HCT116 (cell line): ENCODE data around the gene CACNA1E. TPM values are rescaled to one million over a fixed set of nuclear protein-coding genes. Genes with fewer than 3 reads are reported as not detected.

Experiments used
- ATAC-seq: fragments of 200-7000 bp; cut with Tn5 transposase; 2 replicates; pipeline ENCODE4 v1.9.1; 2020; ENCODE audit warnings: mild to moderate bottlenecking, moderate library complexity
- BruUV-seq: library from RNA; stranded (reverse); fragments of 400-500 nt; replicated peaks from 2 replicates; lab custom pipeline; 2021; lab: Mats Ljungman, UMichigan
- CTCF ChIA-PET: fragments of 300-600 bp; sonication (Branson Sonifier 250); formaldehyde crosslinking; loops from one replicate; lab custom pipeline; 2021; ENCODE audit warnings: antibody characterized with exemption; lab: Charles Lee
- POLR2A ChIA-PET: fragments of 300-600, 350-600 bp; sonication (Branson Sonifier 250); formaldehyde crosslinking; loops from one replicate; lab custom pipeline; 2021; ENCODE audit warnings: antibody characterized with exemption; lab: Charles Lee
- RAD21 ChIA-PET, 2 experiments: fragments of 300-600 bp; sonication (Branson Sonifier 250); formaldehyde crosslinking; loops; one replicate each; lab custom pipeline; 2023; ENCODE audit warnings: low total read pairs in 2 of 2; ENCODE audit not compliant: uncharacterized antibody in 2 of 2, unreplicated experiment in 2 of 2, low non-redundant PET in 1 of 2; lab: Charles Lee
- DNase-seq: peaks from one replicate; pipeline ENCODE4 v3.0.0-alpha.2; 2010; ENCODE audit warnings: low read depth, low spot score
- H2AFZ ChIP-seq: fragments of 200-600 bp; shearing (Covaris generic), sonication (generic); 2 replicates; pipeline ENCODE4 v1.6.1; 2017; ENCODE audit warnings: low read depth, mixed run types, mixed read lengths, antibody characterized with exemption, low read length; ENCODE audit not compliant: poor library complexity, severe bottlenecking
- H3K27ac ChIP-seq: 2 replicates; pipeline ENCODE4 v1.5.1; 2012; ENCODE audit warnings: low read depth, low read length
- H3K27me3 ChIP-seq: fragments of 200-600 bp; sonication (generic); 2 replicates; pipeline ENCODE4 v1.6.1; 2016; ENCODE audit warnings: mixed run types, low read length, mixed read lengths; ENCODE audit not compliant: insufficient read depth
- H3K36me3 ChIP-seq, 2 experiments: fragments of 200-500 bp in 1 of 2; fragments of 200-600 bp in 1 of 2; sonication (Bioruptor generic) in 1 of 2; sonication (generic) in 1 of 2; 2 replicates each; pipeline versions ENCODE4 v1.5.1 to v1.6.1; 2014 to 2016; ENCODE audit warnings: low read length in 2 of 2, inconsistent platforms in 1 of 2, mixed read lengths in 1 of 2, mixed run types in 1 of 2; ENCODE audit not compliant: insufficient read depth in 2 of 2, control insufficient read depth in 1 of 2
- H3K4me1 ChIP-seq, 2 experiments: fragments of 200-600 bp in 1 of 2; sonication (generic) in 1 of 2; 2 replicates each; pipeline versions ENCODE4 v1.5.1 to v1.6.1; 2012 to 2017; ENCODE audit warnings: low read length in 2 of 2, inconsistent platforms in 1 of 2, mild to moderate bottlenecking in 1 of 2, mixed read lengths in 1 of 2, mixed run types in 1 of 2, moderate library complexity in 1 of 2; ENCODE audit not compliant: insufficient read depth in 2 of 2, control insufficient read depth in 1 of 2
- H3K4me2 ChIP-seq: fragments of 200-600 bp; sonication (generic); 2 replicates; pipeline ENCODE4 v1.6.1; 2017; ENCODE audit warnings: mixed run types, low read length, mixed read lengths
- H3K4me3 ChIP-seq, 2 experiments: fragments of 200-600 bp in 1 of 2; sonication (generic) in 1 of 2; replicated peaks in 1 of 2; 2 replicates each; pipeline ENCODE4 v1.5.1; 2011 to 2016; ENCODE audit warnings: low read length in 2 of 2, control low read depth in 1 of 2, low read depth in 1 of 2, mild to moderate bottlenecking in 1 of 2, mixed read lengths in 1 of 2, mixed run types in 1 of 2
- H3K79me2 ChIP-seq: fragments of 200-600 bp; sonication (generic); 2 replicates; pipeline ENCODE4 v1.6.1; 2017; ENCODE audit warnings: mild to moderate bottlenecking, mixed run types, low read length, moderate library complexity, mixed read lengths; ENCODE audit not compliant: insufficient read depth
- H3K9ac ChIP-seq: fragments of 200-600 bp; sonication (generic); 2 replicates; pipeline ENCODE4 v1.6.1; 2016; ENCODE audit warnings: low read length, mixed read lengths
- H3K9me2 ChIP-seq: fragments of 200-600 bp; sonication (generic), shearing (Covaris generic); 2 replicates; pipeline ENCODE4 v1.6.1; 2017; ENCODE audit warnings: mixed run types, mild to moderate bottlenecking, moderate library complexity; ENCODE audit not compliant: insufficient read depth
- H3K9me3 ChIP-seq, 2 experiments: fragments of 200-500 bp in 1 of 2; fragments of 200-600 bp in 1 of 2; sonication (Bioruptor generic) in 1 of 2; sonication (generic) in 1 of 2; 2 replicates each; pipeline ENCODE4 v1.6.1; 2014 to 2017; ENCODE audit warnings: low read length in 2 of 2, mixed read lengths in 2 of 2, inconsistent platforms in 1 of 2, low read depth in 1 of 2, mild to moderate bottlenecking in 1 of 2, mixed run types in 1 of 2, moderate library complexity in 1 of 2; ENCODE audit not compliant: control insufficient read depth in 1 of 2, insufficient read depth in 1 of 2
- H4K20me1 ChIP-seq: fragments of 200-600 bp; sonication (generic), shearing (Covaris generic); 2 replicates; pipeline ENCODE4 v1.6.1; 2017; ENCODE audit warnings: mixed run types, mild to moderate bottlenecking, moderate library complexity; ENCODE audit not compliant: insufficient read depth
- EZH2 ChIP-seq: fragments of 200-600 bp; sonication (generic); IDR thresholded peaks from 2 replicates; pipeline ENCODE4 v1.6.1; 2017; ENCODE audit warnings: antibody characterized with exemption, mixed run types
- EZH2phosphoT487 ChIP-seq: fragments of 200-600 bp; IDR thresholded peaks from 2 replicates; pipeline ENCODE4 v1.6.1; 2018; ENCODE audit warnings: antibody characterized with exemption, borderline replicate concordance
- RAD21 ChIP-seq: IDR thresholded peaks from 2 replicates; pipeline ENCODE4 v1.6.1; 2012; ENCODE audit warnings: low read depth, mild to moderate bottlenecking
- SIN3A ChIP-seq: IDR thresholded peaks from 2 replicates; pipeline ENCODE4 v1.6.1; 2012; ENCODE audit warnings: low read depth
- SRF ChIP-seq: IDR thresholded peaks from 2 replicates; pipeline ENCODE4 v1.6.1; 2012; ENCODE audit warnings: low read depth
- ZFX ChIP-seq: fragments of 450-650 bp; IDR thresholded peaks from 2 replicates; pipeline ENCODE4 v1.6.1; 2017
- ZNF274 ChIP-seq: fragments of 200-500 bp; sonication (Bioruptor generic); IDR thresholded peaks from 2 replicates; pipeline ENCODE4 v1.6.1; 2014; ENCODE audit warnings: mild to moderate bottlenecking, low read depth, low read length, inconsistent platforms
- intact Hi-C: fragments of 100-400 bp; cut with micrococcal nuclease; formaldehyde crosslinking; loops from 2 replicates; pipeline ENCODE4 v1.10.0; 2022
- total RNA-seq: library from RNA; stranded (reverse); gene quantifications from one replicate; pipeline ENCODE4 v1.2.1, GENCODE V29; 2021; ENCODE audit not compliant: unreplicated experiment
- TF ChIP-seq, protein P1 (sequence below), 3 experiments: fragments of 200-600 bp in 1 of 3; sonication (generic) in 1 of 3; IDR thresholded peaks in 2 of 3; conservative IDR thresholded peaks in 1 of 3; 2 replicates each; pipeline ENCODE4 v1.5.1; 2012 to 2017; ENCODE audit warnings: low read depth in 2 of 3, low read length in 2 of 3, antibody characterized with exemption in 1 of 3, borderline replicate concordance in 1 of 3, control low read depth in 1 of 3, mild to moderate bottlenecking in 1 of 3, mixed read lengths in 1 of 3, mixed run types in 1 of 3, moderate library complexity in 1 of 3; ENCODE audit not compliant: insufficient read depth in 1 of 3
- TF ChIP-seq, protein P2 (sequence below): IDR thresholded peaks from 2 replicates; pipeline ENCODE4 v1.6.1; 2012
- TF ChIP-seq, protein P3 (sequence below): IDR thresholded peaks from 2 replicates; pipeline ENCODE4 v1.6.1; 2012; ENCODE audit warnings: low read depth

CACNA1E gene
- total RNA-seq, 1 experiment from 2014 or later = 0.02 TPM

DNA sequence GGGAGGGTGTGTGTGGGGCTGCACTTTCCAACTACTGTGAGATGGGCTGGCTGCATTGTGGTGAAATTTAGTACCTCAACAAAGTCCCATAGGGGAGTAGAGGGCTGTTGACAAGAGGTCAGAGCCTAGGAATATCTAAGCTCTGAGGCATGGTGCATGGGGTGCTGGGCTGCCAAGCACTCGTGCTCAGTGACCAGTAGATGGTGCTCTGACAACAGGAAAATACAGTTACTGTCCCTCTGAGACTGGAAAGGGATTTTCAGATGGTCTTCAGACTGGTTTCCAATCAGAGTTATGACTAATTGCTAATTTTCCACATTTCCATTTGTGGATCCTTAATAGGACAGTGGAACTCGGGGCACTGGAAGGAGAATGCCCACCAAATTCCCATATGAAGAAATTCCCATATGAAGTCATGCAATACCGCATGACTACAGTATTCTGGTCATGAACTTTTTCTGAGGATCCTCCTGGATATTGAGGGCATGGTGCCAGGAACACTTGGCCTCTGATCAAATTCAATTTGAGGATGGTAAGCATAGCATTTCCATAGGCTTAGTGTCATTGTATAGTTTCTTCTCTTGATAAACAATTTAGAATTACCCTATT is 4.1 kb upstream of the CACNA1E start:
- intact Hi-C loops = loop anchor here (1.0 to 5.0 kb wide), 6 partner anchors 25 to 913 kb away; partner anchors contain the start of gene GLUL
- H3K36me3 ChIP-seq = no peaks in the 10 kb centered on the region
- no peaks in the 10 kb centered on the region for H3K4me1 ChIP-seq
- H3K9me2 ChIP-seq = no peaks in the 10 kb centered on the region
- H3K9me3 ChIP-seq = no peaks in the 10 kb centered on the region
- peak; percentile 95 for ATAC-seq
- H3K4me2 ChIP-seq = no peak overlapping the region
- H2AFZ ChIP-seq = no peak overlapping the region
- no peak overlapping the region for H3K4me3 ChIP-seq
- BruUV-seq = no TSS peak
- CTCF ChIA-PET = interaction anchor here (0.6 to 5.3 kb wide), 17 partner anchors 9 to 664 kb away, joined by 3 to 58 read pairs (median 4); no protein-coding TSS in a partner anchor
- H4K20me1 ChIP-seq = no peaks in the 10 kb centered on the region
- RAD21 ChIA-PET = interaction anchor here (0.9 to 3.1 kb wide), 6 partner anchors 197 to 602 kb away, joined by 3 to 15 read pairs (median 4); no protein-coding TSS in a partner anchor
- POLR2A ChIA-PET = no interaction called here
- peak; percentile 87 for TF ChIP-seq RAD21
- no peak for TF ChIP-seq EZH2phosphoT487
- TF ChIP-seq EZH2 = no peak
- TF ChIP-seq, protein P1, sequence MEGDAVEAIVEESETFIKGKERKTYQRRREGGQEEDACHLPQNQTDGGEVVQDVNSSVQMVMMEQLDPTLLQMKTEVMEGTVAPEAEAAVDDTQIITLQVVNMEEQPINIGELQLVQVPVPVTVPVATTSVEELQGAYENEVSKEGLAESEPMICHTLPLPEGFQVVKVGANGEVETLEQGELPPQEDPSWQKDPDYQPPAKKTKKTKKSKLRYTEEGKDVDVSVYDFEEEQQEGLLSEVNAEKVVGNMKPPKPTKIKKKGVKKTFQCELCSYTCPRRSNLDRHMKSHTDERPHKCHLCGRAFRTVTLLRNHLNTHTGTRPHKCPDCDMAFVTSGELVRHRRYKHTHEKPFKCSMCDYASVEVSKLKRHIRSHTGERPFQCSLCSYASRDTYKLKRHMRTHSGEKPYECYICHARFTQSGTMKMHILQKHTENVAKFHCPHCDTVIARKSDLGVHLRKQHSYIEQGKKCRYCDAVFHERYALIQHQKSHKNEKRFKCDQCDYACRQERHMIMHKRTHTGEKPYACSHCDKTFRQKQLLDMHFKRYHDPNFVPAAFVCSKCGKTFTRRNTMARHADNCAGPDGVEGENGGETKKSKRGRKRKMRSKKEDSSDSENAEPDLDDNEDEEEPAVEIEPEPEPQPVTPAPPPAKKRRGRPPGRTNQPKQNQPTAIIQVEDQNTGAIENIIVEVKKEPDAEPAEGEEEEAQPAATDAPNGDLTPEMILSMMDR (IDR thresholded peaks at IDR 0.05 in 2 of 3, conservative IDR thresholded peaks at IDR 0.05 in 1 of 3; ENCODE audit: borderline replicate concordance in 1 of 3, insufficient read depth in 1 of 3, low read depth in 2 of 3, low read length in 2 of 3) = peak; percentile 81 to 89 (median 84)
- TF ChIP-seq, all 23 proteins: peak for 2
- peaks cover 40% of the 10 kb centered on the region for H3K27me3 ChIP-seq
- peak; percentile 59 for DNase-seq
- H3K79me2 ChIP-seq = no peaks in the 10 kb centered on the region
- no peak overlapping the region for H3K9ac ChIP-seq
- no peak overlapping the region for H3K27ac ChIP-seq

DNA sequence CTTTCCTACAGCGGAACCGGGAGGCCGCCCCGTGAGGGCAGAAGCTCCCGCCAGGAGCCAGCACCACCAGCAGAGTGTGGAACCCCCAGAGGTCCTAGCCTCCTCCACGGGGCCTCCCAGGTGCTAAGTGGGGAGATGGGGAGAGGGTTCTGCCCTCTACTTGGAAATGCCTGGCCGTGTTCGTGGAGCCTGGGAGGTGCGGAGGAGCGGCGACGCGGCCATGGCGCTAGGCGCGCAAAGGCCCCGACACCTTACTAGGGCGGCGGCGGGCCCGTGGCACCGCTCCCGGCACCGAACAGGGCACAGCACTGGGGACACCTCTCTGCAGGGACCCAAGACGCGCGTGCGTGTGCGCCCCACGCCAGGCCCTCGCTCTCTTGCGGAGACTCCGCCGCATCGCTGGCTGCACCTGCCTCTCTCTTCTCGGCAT is 1.3 kb upstream of the CACNA1E start:
- no TSS peak for BruUV-seq
- no peaks in the 10 kb centered on the region for H3K9me3 ChIP-seq
- H3K4me2 ChIP-seq = no peak overlapping the region
- ATAC-seq (no peak), DNase-seq (no peak)
- H3K79me2 ChIP-seq = no peaks in the 10 kb centered on the region
- intact Hi-C loops = no loop called here
- peaks cover 25% of the 10 kb centered on the region for H3K27me3 ChIP-seq
- CTCF ChIA-PET = interaction anchor here (5.3 kb wide), 1 partner anchor 455 kb away, joined by 58 read pairs; no protein-coding TSS in a partner anchor
- POLR2A ChIA-PET = no interaction called here
- RAD21 ChIA-PET = no interaction called here
- H3K9ac ChIP-seq = no peak overlapping the region
- H3K4me3 ChIP-seq = no peak overlapping the region
- H3K9me2 ChIP-seq = no peaks in the 10 kb centered on the region
- H3K4me1 ChIP-seq = no peaks in the 10 kb centered on the region
- H3K36me3 ChIP-seq = no peaks in the 10 kb centered on the region
- H3K27ac ChIP-seq = no peak overlapping the region
- no peak overlapping the region for H2AFZ ChIP-seq
- H4K20me1 ChIP-seq = no peaks in the 10 kb centered on the region
- TF ChIP-seq ZNF274 (no peak), EZH2phosphoT487 (no peak), SRF (no peak), SIN3A (no peak), ZFX (no peak)
- TF ChIP-seq, protein P2, sequence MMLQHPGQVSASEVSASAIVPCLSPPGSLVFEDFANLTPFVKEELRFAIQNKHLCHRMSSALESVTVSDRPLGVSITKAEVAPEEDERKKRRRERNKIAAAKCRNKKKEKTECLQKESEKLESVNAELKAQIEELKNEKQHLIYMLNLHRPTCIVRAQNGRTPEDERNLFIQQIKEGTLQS = no peak
- TF ChIP-seq, protein P3, sequence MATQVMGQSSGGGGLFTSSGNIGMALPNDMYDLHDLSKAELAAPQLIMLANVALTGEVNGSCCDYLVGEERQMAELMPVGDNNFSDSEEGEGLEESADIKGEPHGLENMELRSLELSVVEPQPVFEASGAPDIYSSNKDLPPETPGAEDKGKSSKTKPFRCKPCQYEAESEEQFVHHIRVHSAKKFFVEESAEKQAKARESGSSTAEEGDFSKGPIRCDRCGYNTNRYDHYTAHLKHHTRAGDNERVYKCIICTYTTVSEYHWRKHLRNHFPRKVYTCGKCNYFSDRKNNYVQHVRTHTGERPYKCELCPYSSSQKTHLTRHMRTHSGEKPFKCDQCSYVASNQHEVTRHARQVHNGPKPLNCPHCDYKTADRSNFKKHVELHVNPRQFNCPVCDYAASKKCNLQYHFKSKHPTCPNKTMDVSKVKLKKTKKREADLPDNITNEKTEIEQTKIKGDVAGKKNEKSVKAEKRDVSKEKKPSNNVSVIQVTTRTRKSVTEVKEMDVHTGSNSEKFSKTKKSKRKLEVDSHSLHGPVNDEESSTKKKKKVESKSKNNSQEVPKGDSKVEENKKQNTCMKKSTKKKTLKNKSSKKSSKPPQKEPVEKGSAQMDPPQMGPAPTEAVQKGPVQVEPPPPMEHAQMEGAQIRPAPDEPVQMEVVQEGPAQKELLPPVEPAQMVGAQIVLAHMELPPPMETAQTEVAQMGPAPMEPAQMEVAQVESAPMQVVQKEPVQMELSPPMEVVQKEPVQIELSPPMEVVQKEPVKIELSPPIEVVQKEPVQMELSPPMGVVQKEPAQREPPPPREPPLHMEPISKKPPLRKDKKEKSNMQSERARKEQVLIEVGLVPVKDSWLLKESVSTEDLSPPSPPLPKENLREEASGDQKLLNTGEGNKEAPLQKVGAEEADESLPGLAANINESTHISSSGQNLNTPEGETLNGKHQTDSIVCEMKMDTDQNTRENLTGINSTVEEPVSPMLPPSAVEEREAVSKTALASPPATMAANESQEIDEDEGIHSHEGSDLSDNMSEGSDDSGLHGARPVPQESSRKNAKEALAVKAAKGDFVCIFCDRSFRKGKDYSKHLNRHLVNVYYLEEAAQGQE = no peak
